Sciatic nerve (tissue), 1 donor: Measurements from ENCODE around the gene PRM2. TPM values are rescaled to one million over a fixed set of nuclear protein-coding genes. Genes with fewer than 3 reads are reported as not detected.

Experiments
- microRNA-seq: library from miRNA; unstranded; fragments of <30 nt; microRNA quantifications from one replicate; pipeline ENCODE4 v1.2.0, GENCODE V29; 2020
- total RNA-seq: library from RNA; stranded (reverse); fragmentation: NEBNext Ultra II Directional; extraction: Animal tissue kit (Norgen Biotek cat#: 25700); gene quantifications from one replicate; pipeline ENCODE4 v1.2.1, GENCODE V29; 2021
- donor health status: DM: no; HTN: no; CAD: no.

The PRM2 gene
- total RNA-seq, 1 donor from 2014 or later, result not detected

Small RNAs within 50 kb of the gene (microRNA-seq; reads per million reads assigned to microRNA genes)
- gene MIR548H2, result not detected

Other genes starting within 250 kb of the PRM2 start
- gene SOCS1, start 20.3 kb downstream of the PRM2 start, total RNA-seq, result 4.3 TPM
- gene TNP2, start 7.2 kb downstream of the PRM2 start, total RNA-seq, result not detected
- gene PRM3, start 2.9 kb downstream of the PRM2 start, total RNA-seq, result not detected
- gene PRM1, start 4.8 kb upstream of the PRM2 start, total RNA-seq, result not detected
- 1.5 TPM for gene RMI2, start 69.0 kb upstream of the PRM2 start, total RNA-seq